ENCODE data around the gene ITSN2. TPM values are rescaled to one million over a fixed set of nuclear protein-coding genes. Genes with fewer than 3 reads are reported as not detected.
"Not testable (repeated sequence)": the region's sequence is repeated elsewhere in the genome, so short reads cannot be mapped to it uniquely, and the experiment has no call there.

ITSN2 gene
- total and polyA plus RNA-seq, 9 donors, result 15.6 to 23.7 (median 17.1) TPM

GRCh38 chr2:24365051-24365450 is 4.7 kb upstream of the ITSN2 start:
- no peak overlapping the region for H3K27ac ChIP-seq (ENCODE audit: low read length)
- no peaks in the 10 kb centered on the region for H3K36me3 ChIP-seq (ENCODE audit: control insufficient read depth, insufficient read depth, low read length)
- no peak overlapping the region for H3K4me3 ChIP-seq (ENCODE audit: low read length)
- H3K9me3 ChIP-seq (replicated peaks; ENCODE audit: control insufficient read depth, low read depth, low read length), result no peaks in the 10 kb centered on the region
- WGBS (ENCODE audit: insufficient coverage), result 22% methylated on average over 5 of the region's 7 CpGs
- peaks cover 19% of the 10 kb centered on the region for H3K4me1 ChIP-seq (ENCODE audit: control insufficient read depth, insufficient read depth, low read length)
- no peaks in the 10 kb centered on the region for H3K27me3 ChIP-seq (ENCODE audit: control insufficient read depth, insufficient read depth, low read length)
- peak; percentile 75 for DNase-seq

GRCh38 chr2:24363301-24363700 is 3.0 kb upstream of the ITSN2 start:
- H3K9me3 ChIP-seq (replicated peaks; ENCODE audit: control insufficient read depth, low read depth, low read length), result no peaks in the 10 kb centered on the region
- WGBS (ENCODE audit: insufficient coverage), result 93% methylated on average over 2 of the region's 2 CpGs
- DNase-seq, result no peak

GRCh38 chr2:24362253-24362652 is 1.9 kb upstream of the ITSN2 start:
- H3K9me3 ChIP-seq (replicated peaks; ENCODE audit: control insufficient read depth, low read depth, low read length), result no peaks in the 10 kb centered on the region
- H3K4me1 ChIP-seq (ENCODE audit: control insufficient read depth, insufficient read depth, low read length), result peaks cover 19% of the 10 kb centered on the region
- H3K27me3 ChIP-seq (ENCODE audit: control insufficient read depth, insufficient read depth, low read length), result no peaks in the 10 kb centered on the region
- H3K36me3 ChIP-seq (ENCODE audit: control insufficient read depth, insufficient read depth, low read length), result no peaks in the 10 kb centered on the region
- H3K27ac ChIP-seq (ENCODE audit: low read length), result no peak overlapping the region
- WGBS (ENCODE audit: insufficient coverage), result 96% methylated on average over 3 of the region's 4 CpGs
- no peak for DNase-seq
- H3K4me3 ChIP-seq (ENCODE audit: low read length), result no peak overlapping the region

More at GRCh38 chr2:24363301-24363700, 3.0 kb upstream of the ITSN2 start:
- Histone ChIP-seq H3K4me1 (ENCODE audit: control insufficient read depth, insufficient read depth, low read length) (peaks cover 19% of the 10 kb centered on the region), H3K36me3 (ENCODE audit: control insufficient read depth, insufficient read depth, low read length) (no peaks in the 10 kb centered on the region), H3K4me3 (ENCODE audit: low read length) (no peak overlapping the region), H3K27me3 (ENCODE audit: control insufficient read depth, insufficient read depth, low read length) (no peaks in the 10 kb centered on the region), H3K27ac (ENCODE audit: low read length) (no peak overlapping the region)

GRCh38 chr2:24360963-24361330 is 611 bp upstream of the ITSN2 start:
- Histone ChIP-seq H3K27ac (ENCODE audit: low read length) (peak overlapping the region; percentile 90), H3K27me3 (ENCODE audit: control insufficient read depth, insufficient read depth, low read length) (no peaks in the 10 kb centered on the region), H3K36me3 (ENCODE audit: control insufficient read depth, insufficient read depth, low read length) (no peaks in the 10 kb centered on the region), H3K4me1 (ENCODE audit: control insufficient read depth, insufficient read depth, low read length) (peaks cover 19% of the 10 kb centered on the region), H3K4me3 (ENCODE audit: low read length) (peak overlapping the region; percentile 82), H3K9me3 (replicated peaks; ENCODE audit: control insufficient read depth, low read depth, low read length) (no peaks in the 10 kb centered on the region)
- WGBS (ENCODE audit: insufficient coverage), result 97% methylated on average over 9 of the region's 15 CpGs
- DNase-seq, result no peak

GRCh38 chr2:24359129-24360049 is 947 bp downstream of the ITSN2 start:
- Histone ChIP-seq H3K27me3 (ENCODE audit: control insufficient read depth, insufficient read depth, low read length) (no peaks in the 10 kb centered on the region), H3K4me1 (ENCODE audit: control insufficient read depth, insufficient read depth, low read length) (peaks cover 6% of the 10 kb centered on the region), H3K9me3 (replicated peaks; ENCODE audit: control insufficient read depth, low read depth, low read length) (no peaks in the 10 kb centered on the region), H3K4me3 (ENCODE audit: low read length) (peak overlapping the region; percentile 82), H3K27ac (ENCODE audit: low read length) (peak overlapping the region; percentile 43), H3K36me3 (ENCODE audit: control insufficient read depth, insufficient read depth, low read length) (no peaks in the 10 kb centered on the region)
- WGBS (ENCODE audit: insufficient coverage), result under 1% methylated on average over 32 of the region's 46 CpGs
- peak; percentile 56 for DNase-seq

- not testable (repeated sequence) for H3K27ac ChIP-seq (ENCODE audit: low read length); H3K4me1 ChIP-seq (ENCODE audit: control insufficient read depth, insufficient read depth, low read length); H3K4me3 ChIP-seq (ENCODE audit: low read length); H3K9me3 ChIP-seq (replicated peaks; ENCODE audit: control insufficient read depth, low read depth, low read length); H3K27me3 ChIP-seq (ENCODE audit: control insufficient read depth, insufficient read depth, low read length); H3K36me3 ChIP-seq (ENCODE audit: control insufficient read depth, insufficient read depth, low read length); DNase-seq
- WGBS (ENCODE audit: insufficient coverage), result no CpG with 5 or more reads among the region's 12 CpGs
Measured at GRCh38 chr2:24357767-24358166, 2.6 kb downstream of the ITSN2 start.

- not testable (repeated sequence) for H3K4me1 ChIP-seq (ENCODE audit: control insufficient read depth, insufficient read depth, low read length)
- WGBS (ENCODE audit: insufficient coverage), result no CpG with 5 or more reads among the region's 4 CpGs
Measured at GRCh38 chr2:24357115-24357514, 3.2 kb downstream of the ITSN2 start.

GRCh38 chr2:24354957-24355356 is 5.4 kb downstream of the ITSN2 start:
- H3K27me3 ChIP-seq (ENCODE audit: control insufficient read depth, insufficient read depth, low read length), result no peaks in the 10 kb centered on the region
- H3K9me3 ChIP-seq (replicated peaks; ENCODE audit: control insufficient read depth, low read depth, low read length), result no peaks in the 10 kb centered on the region
- no CpG with 5 or more reads among the region's 1 CpG for WGBS (ENCODE audit: insufficient coverage)
- no peak overlapping the region for H3K27ac ChIP-seq (ENCODE audit: low read length)
- H3K4me1 ChIP-seq (ENCODE audit: control insufficient read depth, insufficient read depth, low read length), result no peaks in the 10 kb centered on the region
- H3K4me3 ChIP-seq (ENCODE audit: low read length), result no peak overlapping the region
- no peaks in the 10 kb centered on the region for H3K36me3 ChIP-seq (ENCODE audit: control insufficient read depth, insufficient read depth, low read length)
- DNase-seq, result no peak

More at GRCh38 chr2:24357115-24357514, 3.2 kb downstream of the ITSN2 start:
- not testable (repeated sequence) for H3K27ac ChIP-seq (ENCODE audit: low read length); H3K27me3 ChIP-seq (ENCODE audit: control insufficient read depth, insufficient read depth, low read length); H3K4me3 ChIP-seq (ENCODE audit: low read length); H3K36me3 ChIP-seq (ENCODE audit: control insufficient read depth, insufficient read depth, low read length); DNase-seq; H3K9me3 ChIP-seq (replicated peaks; ENCODE audit: control insufficient read depth, low read depth, low read length)

- Histone ChIP-seq H3K36me3 (ENCODE audit: control insufficient read depth, insufficient read depth, low read length) (no peaks in the 10 kb centered on the region), H3K4me3 (ENCODE audit: low read length) (no peak overlapping the region), H3K27me3 (ENCODE audit: control insufficient read depth, insufficient read depth, low read length) (no peaks in the 10 kb centered on the region), H3K27ac (ENCODE audit: low read length) (no peak overlapping the region), H3K9me3 (replicated peaks; ENCODE audit: control insufficient read depth, low read depth, low read length) (no peaks in the 10 kb centered on the region), H3K4me1 (ENCODE audit: control insufficient read depth, insufficient read depth, low read length) (no peaks in the 10 kb centered on the region)
- WGBS (ENCODE audit: insufficient coverage), result no CpG with 5 or more reads among the region's 3 CpGs
- DNase-seq, result no peak
Measured at GRCh38 chr2:24354395-24354794, 5.9 kb downstream of the ITSN2 start.

- no peak overlapping the region for H3K4me3 ChIP-seq (ENCODE audit: low read length)
- no peak for DNase-seq
- WGBS (ENCODE audit: insufficient coverage), result no CpG with 5 or more reads among the region's 1 CpG
- H3K27me3 ChIP-seq (ENCODE audit: control insufficient read depth, insufficient read depth, low read length), result no peaks in the 10 kb centered on the region
- no peaks in the 10 kb centered on the region for H3K4me1 ChIP-seq (ENCODE audit: control insufficient read depth, insufficient read depth, low read length)
- no peak overlapping the region for H3K27ac ChIP-seq (ENCODE audit: low read length)
- no peaks in the 10 kb centered on the region for H3K9me3 ChIP-seq (replicated peaks; ENCODE audit: control insufficient read depth, low read depth, low read length)
- H3K36me3 ChIP-seq (ENCODE audit: control insufficient read depth, insufficient read depth, low read length), result no peaks in the 10 kb centered on the region
Measured at GRCh38 chr2:24353973-24354372, 6.4 kb downstream of the ITSN2 start.
